ENCODE data around the gene ORMDL1. TPM values are rescaled to one million over a fixed set of nuclear protein-coding genes. Genes with fewer than 3 reads are reported as not detected.
A peak's percentile ranks its signal among the peaks of the same experiment; 100 is the strongest.
"Not testable (repeated sequence)": the region's sequence is repeated elsewhere in the genome, so short reads cannot be mapped to it uniquely, and the experiment has no call there.

ORMDL1 gene
- total RNA-seq, 1 experiment from 2014 or later, result 137 TPM

DNA sequence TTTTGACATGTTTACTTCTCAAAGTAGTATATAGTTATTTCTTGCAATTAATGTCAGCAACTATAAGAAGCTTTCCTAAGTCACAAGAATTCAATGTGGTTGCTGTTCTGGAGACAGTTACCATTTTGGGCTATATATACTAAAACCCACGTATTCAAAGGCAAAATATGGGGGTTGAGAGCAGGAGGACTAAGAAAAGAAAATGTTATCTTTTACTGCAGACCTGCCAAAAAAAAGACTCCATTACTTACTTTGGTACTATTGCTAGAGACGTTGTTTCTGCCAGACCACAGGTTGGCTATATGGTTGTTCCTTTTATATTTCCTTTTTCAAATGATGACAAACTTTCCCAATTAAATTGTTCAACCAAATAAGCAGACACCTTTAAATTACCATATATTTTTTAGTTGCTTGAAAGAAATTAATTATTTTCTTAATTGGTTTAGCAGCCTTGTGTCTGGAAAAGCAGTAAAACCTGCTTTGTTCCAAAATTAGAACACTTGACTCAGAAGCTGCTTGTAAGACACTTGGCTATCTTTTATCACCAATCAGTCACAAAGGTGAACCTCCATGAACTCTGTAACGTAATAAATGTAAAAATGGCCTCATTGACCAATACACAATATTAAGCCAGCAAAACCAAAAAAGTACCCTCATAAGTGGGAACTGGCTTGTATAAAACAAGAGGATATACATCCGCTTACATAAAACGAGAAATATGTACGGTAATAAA lies 13.4 kb downstream of the ORMDL1 start:
- no peak for DNase-seq (ENCODE audit: low spot score)

DNA sequence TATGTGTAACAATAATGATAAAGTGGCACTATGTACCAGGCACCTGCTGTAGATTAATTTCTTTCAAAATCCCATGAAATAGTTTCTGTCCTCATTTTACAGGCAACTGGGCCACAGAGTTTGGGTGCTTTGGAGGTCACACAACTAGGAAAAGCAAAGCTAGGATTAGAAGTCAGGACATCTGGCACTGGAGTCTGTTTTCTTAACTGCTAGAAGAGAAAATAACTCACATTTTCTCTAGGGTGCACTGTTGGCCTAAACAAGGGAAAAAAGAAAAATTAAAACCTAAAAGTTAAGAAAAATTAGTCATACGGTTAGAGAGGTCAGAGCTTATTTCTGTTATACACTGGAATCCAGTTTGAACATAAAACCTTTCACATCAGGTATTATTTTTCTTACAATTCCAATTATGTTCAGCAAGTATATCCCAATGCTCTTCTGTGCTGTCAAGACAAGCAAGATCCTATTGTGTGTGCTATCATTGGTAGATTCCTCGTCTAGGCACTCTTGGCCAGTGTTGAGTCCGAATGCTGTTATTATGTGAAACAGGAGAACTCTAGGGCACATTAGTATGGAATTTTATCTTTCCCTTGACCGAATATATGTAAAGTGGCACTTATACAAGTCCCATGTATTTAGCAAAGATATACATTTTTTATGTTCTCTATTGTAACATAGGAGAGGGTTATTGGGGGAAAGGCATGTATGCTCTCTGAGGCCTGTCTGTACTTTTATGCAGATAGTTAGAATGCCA lies 20.1 kb downstream of the ORMDL1 start:
- DNase-seq (ENCODE audit: low spot score), result no peak

DNA sequence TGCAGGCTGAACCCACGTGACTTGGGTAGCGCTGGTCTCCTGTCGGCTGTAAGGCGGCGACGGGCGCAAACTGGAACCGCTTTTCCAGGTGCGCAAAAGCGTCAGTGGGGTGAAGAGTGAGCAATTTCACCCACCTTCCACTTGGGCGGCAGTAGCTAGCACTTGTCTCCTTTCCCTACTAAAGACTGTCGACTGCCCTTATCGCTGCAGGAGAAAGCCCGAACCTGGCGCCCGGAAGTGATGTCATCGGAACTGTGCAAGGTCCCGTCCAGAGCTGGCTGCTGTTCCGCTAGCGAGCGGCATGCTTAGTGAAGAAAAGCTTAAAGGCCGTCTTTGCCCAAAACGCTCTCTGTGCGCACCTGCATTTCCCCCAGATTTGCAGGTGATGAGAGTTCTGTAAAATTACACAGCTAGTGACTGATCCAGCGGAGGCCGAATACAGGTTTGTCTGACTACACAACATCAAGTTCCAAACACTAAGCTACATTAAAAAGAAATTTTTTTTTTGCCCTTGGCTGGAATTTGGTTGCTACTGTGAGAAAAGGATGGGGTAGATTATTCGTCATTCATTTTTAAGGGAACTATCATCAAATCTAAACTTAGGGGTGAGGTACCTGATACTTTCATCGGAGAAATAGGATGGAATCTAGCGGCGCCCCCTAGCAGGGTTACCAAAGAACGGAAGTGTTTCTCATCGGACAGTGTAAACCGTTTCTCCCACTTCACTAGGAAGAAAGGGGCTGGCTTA lies 21.4 kb downstream of the ORMDL1 start, which contains the start of gene OSGEPL1:
TSS of gene OSGEPL1 (minus strand) at position 242 of the 748 bp plus-strand sequence. CDS start 1,152 bp downstream, outside the sequence.
- peak; percentile 94 for DNase-seq (ENCODE audit: low spot score)

DNA sequence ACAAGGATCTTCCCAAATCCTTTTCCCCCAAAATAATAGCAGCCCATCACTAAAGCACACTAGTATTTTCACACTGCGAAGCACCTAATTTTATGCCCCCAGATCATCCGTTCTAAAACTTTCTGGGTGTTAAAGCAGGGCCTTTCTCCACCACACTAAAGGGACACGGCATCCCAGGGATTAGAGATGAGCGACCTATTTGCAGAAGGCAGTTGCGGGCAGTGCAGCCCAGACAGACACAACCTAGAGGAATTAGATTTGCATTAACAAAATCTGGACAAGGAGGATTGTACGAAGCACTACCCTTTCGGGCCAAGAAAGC lies 21.9 kb downstream of the ORMDL1 start:
- no peak for DNase-seq (ENCODE audit: low spot score)

DNA sequence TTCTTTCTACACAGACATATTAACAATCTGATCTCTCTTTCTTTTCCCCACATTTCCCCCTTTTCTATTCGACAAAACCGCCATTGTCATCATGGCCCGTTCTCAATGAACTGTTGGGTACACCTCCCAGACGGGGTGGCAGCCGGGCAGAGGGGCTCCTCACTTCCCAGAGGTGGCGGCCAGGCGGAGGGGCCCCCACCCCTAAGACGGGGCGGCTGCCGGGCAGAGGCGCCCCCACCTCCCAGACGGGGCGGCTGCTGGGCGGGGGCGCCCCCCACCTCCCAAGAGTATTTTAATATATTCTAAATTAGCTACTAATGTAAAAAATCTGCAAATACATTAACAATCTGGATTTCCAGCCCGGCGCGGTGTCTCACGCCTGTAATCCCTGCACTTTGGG lies 24.0 kb downstream of the ORMDL1 start:
- not testable (repeated sequence) for DNase-seq (ENCODE audit: low spot score)

DNA sequence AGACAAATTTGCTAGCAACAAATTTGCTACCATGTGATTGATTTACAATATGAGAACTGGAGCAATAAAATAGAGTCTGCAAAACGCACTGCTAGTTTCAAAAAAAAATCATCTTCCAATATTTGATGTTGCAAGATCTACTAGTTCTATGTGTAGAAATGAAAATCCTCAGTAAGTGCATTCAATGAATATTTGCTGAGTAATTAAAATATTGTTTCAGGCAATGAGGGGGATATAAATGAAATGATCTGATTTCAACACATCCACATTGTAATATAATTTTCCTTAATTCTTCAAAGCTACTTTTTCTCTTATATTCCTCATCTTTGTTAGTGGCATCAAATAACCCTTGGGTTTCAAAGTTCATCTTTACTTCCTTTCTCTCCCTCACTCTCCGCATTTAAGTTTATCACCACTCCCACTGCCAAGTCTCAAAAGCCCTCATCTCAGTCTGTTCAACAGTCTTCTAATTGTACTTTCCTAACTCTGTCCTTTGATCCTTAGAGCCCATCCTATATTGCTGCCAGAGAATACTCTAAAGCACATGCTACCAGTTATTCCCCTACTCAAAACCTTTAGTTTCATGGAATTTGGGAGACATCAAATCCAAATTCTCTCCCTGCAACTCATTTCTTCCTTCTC lies 27.7 kb downstream of the ORMDL1 start:
- DNase-seq (ENCODE audit: low spot score), result no peak

DNA sequence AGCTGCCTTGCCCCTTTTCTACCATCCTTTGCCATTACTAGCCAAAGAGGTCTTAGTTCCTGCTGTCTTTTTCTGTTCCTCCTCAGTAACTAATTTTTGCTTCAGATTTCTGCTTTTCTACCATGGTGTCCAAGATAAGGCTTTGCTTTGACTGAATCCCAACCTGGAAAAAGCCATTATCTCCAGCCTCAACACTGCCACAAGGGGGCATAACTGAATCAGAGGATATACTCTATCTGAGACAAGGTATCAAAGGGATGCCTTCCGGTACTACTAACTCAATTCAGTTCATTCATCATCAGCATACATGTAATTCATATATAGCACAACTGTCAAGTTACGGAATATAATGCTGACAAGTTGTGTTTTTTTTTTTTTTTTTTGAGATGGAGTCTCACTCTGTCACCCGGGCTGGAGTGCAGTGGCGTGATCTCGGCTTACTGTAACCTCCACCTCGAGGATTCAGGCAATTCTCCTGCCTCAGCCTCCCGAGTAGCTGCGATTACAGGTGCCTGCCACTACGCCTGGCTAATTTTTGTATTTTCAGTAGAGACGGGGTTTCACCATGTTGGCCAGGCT lies 33.0 kb downstream of the ORMDL1 start:
- DNase-seq (ENCODE audit: low spot score), result peak; percentile 45

DNA sequence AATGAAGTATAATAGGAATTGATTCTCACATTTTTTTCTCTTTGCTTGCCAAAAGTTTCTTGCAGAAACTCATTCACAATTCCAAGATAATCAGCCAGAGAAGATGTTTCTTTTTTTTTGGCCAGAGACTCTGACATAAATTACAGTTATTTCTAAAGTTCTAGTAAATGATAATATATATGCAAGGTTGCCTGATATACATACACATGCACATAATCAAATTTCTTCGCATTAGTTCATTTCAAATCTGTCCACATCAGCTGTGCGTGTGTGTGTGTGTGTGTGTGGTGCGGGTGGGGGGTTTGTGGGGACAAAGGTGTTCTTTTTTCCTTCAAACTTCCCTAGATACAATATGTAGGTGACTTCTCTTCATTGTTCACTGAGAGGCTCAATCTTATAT lies 54.7 kb downstream of the ORMDL1 start:
- no peak for DNase-seq (ENCODE audit: low spot score)

DNA sequence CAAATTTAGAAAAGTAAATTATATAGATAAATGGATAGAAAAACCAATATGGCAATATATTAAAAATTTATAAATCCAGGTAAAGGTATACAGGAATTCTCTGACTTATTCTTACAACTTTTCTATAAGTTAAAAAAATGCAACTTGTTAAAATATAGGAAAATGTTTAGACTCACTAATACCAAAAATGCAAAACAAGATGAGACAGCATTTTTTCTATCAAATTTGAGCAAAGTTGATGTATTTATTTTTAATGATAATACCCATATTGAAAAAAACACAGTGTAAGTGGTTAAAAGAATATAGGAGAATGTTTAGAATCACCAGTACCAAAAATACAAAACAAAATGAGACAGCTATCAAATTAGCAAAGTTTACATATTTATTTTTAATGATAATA lies 57.3 kb downstream of the ORMDL1 start:
- no peak for DNase-seq (ENCODE audit: low spot score)

DNA sequence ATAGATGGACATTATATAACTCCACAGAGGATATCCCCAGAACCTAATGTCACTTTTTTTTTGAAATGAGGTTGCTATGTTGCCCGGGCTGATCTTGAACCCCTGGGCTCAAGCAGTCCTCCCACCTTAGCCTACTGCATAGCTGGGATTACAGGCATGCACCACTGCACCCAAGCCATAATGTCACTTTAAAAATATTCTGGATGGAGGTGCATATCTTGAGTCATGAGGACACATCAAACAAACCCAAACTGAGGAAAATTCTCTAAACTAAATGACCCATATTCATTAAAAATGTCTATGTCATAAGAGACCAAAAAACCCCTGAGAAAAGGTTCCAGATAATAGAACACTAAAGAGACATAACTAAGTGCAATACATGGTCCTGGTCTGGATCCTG lies 57.9 kb downstream of the ORMDL1 start:
- no peak for DNase-seq (ENCODE audit: low spot score)

DNA sequence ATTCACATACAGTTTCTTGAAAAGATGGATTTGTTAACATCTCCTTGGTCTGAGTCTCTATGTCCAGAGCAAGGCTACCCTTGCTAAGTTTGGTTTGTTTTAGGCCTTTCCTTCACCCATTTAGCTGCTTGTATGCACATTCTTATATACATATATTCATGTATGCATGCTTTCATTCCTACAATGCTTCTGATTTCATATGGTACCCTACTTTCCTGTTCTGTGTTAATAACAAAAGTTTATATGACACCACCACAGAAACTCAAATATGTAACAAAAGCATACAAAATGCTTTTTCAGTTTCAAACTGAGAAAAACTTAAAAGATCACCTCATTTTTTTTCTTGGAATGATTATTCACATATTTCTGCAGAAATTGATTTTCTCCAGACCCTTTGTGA lies 60.9 kb downstream of the ORMDL1 start:
- no peak for DNase-seq (ENCODE audit: low spot score)

Other genes starting within 250 kb of the ORMDL1 start
- gene SLC40A1, start 203.6 kb downstream of the ORMDL1 start, total RNA-seq (2014; rRNA removed; shearing (Covaris generic)), result 1.2 and 1.4 TPM in 2 replicates
- 113 and 114 TPM in 2 replicates for gene ASNSD1, start 122.9 kb downstream of the ORMDL1 start, total RNA-seq (2014; rRNA removed; shearing (Covaris generic))
- 4.7 and 14.5 TPM in 2 replicates for gene ANKAR, start 109.7 kb downstream of the ORMDL1 start, total RNA-seq (2014; rRNA removed; shearing (Covaris generic))
- 18.9 and 20.1 TPM in 2 replicates for gene OSGEPL1, start 21.5 kb downstream of the ORMDL1 start, total RNA-seq (2014; rRNA removed; shearing (Covaris generic))
- gene PMS1, start 111 bp upstream of the ORMDL1 start, total RNA-seq (2014; rRNA removed; shearing (Covaris generic)), result 26.9 and 28.1 TPM in 2 replicates

Measured in A172 (cell line).